GM18502 (cell line): Measurements from ENCODE around the gene CTCF.
"Not testable (repeated sequence)": the region's sequence is repeated elsewhere in the genome, so short reads cannot be mapped to it uniquely, and the experiment has no call there.

Source experiments
- ATAC-seq: cut with Tn5 transposase; IDR thresholded peaks from one replicate; pipeline ENCODE4 v1.9.1; 2021; ENCODE audit warnings: mild to moderate bottlenecking; ENCODE audit not compliant: unreplicated experiment, poor library complexity

CTCF gene

DNA sequence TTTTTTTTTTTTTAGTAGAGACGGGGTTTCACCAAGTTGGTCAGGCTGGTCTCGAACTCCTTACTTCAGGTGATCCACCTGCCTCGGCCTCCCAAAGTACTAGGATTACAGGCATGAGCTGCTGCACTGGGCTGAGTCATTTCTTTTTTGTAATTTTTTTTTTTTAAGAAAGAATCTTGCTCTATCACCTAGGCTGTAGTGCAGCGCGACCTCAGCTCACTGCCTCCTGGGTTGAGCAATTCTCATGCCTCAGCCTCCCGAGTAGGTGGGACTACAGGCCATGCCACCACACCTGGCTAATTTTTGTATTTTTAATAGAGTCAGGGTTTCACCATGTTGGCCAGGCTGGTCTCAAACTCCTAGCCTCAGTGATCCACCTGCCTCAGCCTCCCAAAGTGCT lies 28.3 kb upstream of the CTCF start:
- ATAC-seq: not testable (repeated sequence)

DNA sequence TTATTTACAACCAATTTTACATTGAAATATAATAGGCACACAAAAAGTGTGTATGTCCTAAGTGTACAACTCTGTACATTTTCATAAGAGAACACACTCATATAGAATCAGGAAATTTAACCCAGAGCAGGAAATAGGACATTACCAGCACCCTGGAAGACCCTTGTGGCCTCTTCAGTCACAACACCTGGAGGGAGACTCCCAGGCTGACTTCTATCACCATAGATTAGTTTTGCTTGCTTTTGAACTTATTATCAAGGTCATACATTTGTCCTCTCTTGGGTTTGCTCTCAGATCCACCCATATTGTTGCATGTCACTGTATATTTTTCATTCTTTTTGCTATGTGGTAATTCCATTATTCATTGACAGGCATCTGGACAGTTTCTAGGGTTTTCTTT lies 27.9 kb upstream of the CTCF start:
- no peak for ATAC-seq

DNA sequence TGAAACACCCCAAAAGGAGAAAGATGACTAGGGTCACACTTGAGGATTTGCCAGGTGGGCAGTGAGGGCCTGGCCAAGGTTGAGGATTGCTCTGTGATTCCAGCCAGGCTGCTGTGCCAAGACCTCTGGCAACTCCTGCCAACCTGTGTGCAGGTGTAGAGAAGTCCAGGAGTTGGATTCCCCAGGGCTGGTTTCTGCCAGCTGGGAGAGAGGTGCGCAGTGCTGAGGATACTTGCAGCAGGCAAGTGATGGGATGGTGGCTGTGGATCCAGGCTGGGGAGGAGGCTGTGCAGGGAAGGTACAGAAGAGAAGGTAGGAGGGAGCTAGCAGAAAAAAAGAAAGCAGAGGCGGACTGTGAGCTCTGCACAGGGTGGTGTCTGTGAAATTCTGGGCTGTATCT lies 27.1 kb upstream of the CTCF start:
- no peak for ATAC-seq

DNA sequence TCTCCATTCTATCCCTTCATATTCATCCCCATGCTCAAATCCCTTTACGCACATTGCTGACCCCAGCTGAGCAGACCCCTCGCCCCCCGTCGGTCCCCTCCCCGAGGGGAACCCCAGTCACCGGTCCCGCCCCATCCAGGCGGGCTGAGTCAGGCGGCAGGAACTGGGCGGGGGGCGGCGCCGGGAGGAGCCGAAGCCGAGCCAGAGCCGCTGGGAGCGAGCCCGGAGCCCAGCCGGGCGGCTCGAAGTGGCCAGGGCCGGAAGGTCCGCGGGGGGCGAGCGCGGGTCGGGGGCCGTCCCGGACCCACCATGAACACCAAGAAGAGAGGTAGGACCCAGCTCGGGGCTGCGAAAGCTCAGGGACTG lies 25.1 kb upstream of the CTCF start:
- no peak for ATAC-seq

DNA sequence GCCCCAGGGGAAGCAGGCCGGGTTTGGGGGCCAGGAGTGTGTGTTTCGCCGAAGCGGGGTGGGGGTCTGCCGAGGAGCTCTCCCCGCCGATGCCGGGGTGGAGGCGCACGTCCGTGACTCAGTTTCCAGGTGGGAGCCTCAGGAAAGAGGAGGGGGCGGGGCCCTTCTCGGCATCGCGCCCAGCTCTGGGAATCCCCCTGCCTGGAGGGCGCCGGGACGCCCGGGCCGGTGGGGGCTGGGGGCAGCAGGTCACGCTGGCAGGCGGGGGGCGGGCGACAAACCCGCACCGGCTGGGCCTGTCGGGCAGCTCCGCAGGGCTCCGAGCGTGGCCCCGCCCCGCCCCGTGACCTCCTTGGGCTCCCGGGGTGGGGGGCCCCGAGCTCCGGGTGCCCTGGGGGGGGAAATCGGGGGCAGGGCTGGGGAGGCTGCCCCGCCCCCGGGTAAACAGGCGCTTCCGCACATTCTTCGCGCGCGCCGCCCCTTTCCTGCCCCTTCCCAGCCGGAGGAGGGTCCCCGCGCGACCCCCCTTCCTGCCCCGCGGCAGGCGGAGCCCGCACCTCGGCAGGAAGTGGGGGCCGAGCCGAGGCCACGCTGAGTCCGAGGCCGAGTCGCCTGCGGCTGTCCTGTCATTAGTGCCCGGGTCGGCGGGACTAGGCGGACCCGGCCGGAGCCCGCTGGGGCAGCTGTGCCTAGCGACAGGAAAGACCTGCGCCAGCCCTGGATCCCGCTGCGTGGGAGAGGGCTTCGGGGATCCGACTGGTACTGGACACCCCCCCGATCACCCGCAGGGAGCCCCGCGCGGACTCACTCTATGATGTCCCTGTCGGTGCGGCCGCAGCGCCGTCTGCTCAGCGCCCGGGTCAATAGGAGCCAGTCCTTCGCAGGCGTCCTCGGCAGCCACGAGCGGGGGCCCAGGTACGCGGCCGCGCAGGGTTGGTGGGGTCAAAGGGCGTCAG lies 24.4 kb upstream of the CTCF start:
- no peak for ATAC-seq

DNA sequence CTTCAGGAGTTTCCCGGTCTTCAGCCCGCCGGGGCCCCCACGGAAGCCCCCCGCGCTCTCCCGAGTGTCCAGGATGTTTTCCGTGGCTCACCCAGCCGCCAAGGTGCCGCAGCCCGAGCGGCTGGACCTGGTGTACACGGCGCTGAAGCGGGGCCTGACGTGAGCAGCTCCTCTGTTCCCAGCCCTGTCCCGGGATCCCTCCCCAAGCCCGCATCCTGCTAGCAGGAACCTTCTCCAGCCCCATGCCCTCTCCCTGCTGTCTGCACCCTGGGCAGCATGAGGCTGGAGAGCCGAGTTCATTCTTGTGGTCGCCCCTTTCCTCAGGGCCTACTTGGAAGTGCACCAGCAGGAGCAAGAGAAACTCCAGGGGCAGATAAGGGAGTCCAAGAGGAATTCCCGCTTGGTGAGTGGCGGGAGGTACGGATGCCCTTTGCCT lies 23.6 kb upstream of the CTCF start:
- ATAC-seq: no peak

DNA sequence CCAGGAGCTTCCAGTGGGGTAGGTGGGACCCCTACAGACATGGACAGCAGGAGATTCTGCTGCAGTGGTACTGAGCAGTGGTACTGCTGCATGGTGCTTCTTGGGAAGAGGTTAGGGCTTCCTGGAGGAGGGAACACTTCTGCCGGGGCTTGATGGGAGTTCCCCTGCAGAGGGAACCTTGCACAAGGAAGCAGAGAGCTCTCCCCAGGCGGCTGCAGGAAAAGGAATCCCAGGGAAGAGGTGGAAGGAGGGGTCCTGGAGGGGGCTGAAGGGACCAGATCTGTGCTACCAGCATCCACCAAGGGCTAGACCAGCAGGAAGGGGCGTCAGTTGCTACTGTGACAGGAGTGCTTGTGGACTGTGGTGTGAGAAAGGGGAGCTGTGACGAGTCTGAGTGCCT lies 23.1 kb upstream of the CTCF start:
- ATAC-seq: no peak

DNA sequence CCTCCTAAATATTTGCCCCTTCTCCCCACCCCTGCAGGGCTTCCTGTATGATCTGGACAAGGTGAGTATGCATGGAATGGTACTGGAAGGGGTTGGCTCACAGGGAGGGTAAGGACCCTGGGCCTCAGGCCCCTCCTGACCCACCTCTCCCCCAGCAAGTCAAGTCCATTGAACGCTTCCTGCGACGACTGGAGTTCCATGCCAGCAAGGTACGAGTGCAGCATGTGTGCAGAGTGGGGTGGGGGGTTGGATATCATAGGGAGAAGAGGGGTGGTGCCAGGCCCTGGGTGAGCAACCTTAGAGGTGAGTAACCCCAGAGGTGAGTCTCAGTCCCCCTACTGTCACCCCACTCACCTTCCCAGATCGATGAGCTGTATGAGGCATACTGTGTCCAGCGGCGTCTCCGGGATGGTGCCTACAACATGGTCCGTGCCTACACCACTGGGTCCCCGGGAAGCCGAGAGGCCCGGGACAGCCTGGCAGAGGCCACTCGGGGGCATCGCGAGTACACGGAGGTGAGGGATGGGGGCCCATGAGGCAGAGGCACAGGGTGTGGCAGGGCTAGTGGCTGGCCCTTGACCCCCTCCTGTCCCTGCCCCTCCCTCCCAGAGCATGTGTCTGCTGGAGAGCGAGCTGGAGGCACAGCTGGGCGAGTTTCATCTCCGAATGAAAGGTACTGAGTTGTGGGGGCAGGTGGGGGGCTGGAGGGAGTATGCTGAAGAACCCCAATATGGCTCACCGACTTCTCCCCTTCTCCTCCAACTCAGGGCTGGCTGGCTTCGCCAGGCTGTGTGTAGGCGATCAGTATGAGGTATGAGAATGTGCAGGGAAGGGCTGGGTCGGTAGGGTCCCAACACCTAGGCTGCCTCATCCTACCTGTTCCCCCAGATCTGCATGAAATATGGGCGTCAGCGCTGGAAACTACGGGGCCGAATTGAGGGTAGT lies 22.4 kb upstream of the CTCF start:
- no peak for ATAC-seq

DNA sequence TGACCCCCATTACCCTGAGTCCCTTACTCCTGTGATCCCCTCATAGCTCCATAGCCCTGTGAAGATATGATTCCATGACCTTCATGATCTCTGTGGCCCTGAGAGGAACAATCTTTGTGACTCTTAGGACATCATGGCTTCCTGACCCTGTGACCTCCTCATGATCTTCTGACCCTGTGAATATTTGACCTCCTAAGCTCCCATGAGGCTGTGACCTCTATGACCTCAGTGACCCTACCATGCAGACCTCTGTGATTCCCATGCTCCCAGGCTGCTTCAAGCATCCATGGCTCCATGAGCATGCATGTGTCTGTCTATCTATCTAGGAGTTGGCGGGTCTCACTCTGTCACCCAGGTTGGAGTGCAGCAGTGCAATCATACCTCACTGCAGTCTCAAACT lies 21.6 kb upstream of the CTCF start:
- ATAC-seq: no peak

DNA sequence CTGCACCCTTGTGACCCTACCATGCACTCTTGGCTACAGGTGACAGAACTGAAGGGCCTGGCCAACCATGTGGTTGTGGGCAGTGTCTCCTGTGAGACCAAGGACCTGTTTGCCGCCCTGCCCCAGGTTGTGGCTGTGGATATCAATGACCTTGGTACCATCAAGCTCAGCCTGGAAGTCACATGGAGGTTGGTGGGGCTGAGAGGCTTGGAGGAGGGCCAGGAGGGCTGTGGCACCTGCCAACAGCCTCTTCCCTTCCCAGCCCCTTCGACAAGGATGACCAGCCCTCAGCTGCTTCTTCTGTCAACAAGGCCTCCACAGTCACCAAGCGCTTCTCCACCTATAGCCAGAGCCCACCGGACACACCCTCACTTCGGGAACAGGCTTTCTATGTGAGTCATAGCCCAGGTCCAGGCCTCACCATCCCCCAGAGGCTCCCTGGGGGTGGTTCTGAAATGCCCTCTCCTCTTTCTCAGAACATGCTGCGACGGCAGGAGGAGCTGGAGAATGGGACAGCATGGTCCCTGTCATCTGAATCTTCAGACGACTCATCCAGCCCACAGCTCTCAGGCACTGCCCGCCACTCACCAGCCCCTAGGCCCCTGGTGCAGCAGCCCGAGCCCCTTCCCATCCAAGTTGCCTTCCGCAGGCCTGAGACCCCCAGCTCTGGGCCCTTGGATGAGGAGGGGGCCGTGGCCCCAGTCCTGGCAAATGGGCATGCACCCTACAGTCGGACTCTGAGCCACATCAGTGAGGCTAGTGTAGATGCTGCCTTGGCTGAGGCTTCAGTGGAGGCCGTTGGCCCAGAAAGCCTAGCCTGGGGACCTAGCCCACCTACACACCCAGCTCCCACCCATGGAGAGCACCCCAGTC lies 20.7 kb upstream of the CTCF start:
- no peak for ATAC-seq

DNA sequence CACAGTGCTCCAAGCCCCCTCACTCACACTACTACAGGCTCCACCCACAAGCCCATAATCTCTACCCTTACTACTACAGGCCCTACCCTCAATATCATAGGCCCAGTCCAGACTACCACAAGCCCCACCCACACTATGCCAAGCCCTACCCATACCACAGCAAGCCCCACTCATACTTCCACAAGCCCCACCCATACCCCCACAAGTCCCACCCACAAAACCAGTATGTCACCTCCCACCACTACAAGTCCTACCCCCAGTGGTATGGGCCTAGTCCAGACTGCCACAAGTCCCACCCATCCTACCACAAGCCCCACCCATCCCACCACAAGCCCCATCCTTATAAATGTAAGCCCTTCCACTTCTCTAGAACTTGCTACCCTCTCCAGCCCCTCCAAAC lies 19.9 kb upstream of the CTCF start:
- ATAC-seq: peak; percentile 63

DNA sequence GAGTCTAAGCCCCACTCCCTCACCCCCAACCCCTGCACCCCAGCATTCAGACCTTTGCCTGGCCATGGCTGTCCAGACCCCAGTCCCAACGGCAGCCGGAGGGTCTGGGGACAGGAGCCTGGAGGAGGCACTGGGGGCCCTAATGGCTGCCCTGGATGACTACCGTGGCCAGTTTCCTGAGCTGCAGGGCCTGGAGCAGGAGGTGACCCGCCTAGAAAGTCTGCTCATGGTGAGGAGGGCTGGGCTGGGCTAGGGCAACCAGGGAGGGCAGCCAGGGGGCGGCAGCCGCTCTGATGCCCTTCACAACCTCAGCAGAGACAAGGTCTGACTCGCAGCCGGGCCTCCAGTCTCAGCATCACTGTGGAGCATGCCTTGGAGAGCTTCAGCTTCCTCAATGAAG lies 19.3 kb upstream of the CTCF start:
- ATAC-seq: no peak

DNA sequence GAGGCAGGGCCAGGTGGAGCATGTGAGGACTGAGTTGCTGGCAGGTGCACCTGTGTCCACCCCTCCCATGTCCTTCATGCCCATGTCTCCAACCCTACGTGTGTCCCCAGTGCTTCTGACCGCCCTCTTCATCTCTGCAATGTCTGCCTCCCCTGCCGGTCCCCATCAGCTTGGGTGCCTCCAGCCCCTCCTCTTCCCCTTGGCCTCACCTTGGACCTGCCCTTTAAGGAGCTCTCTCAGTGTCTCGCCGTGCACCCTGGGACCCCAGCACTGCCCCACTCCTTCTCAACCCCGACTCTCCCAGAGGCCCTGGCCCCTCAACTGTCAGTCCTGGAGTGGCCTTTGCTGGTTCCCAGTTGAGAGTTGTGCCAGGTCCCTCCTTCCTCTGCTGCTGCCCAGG lies 18.7 kb upstream of the CTCF start:
- no peak for ATAC-seq

DNA sequence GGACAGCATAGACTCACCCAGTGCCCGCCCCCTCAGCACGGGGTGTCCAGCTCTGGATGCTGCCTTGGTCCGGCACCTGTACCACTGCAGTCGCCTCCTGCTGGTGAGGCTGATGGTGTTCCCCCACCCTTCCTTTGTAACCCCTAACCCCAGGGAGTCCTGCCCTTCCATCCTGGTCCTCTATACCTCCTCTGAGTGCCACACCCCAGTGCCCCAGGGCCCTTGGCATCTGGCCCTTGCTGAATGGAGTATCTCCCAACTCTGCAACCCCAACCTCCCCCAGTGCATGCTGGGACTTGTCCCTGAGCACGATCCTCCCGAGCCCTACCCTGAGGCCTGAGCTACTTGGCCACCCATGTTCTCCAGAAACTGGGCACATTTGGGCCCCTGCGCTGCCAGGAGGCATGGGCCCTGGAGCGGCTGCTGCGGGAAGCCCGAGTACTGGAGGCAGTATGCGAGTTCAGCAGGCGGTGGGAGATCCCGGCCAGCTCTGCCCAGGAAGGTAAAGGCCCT lies 17.9 kb upstream of the CTCF start:
- no peak for ATAC-seq

DNA sequence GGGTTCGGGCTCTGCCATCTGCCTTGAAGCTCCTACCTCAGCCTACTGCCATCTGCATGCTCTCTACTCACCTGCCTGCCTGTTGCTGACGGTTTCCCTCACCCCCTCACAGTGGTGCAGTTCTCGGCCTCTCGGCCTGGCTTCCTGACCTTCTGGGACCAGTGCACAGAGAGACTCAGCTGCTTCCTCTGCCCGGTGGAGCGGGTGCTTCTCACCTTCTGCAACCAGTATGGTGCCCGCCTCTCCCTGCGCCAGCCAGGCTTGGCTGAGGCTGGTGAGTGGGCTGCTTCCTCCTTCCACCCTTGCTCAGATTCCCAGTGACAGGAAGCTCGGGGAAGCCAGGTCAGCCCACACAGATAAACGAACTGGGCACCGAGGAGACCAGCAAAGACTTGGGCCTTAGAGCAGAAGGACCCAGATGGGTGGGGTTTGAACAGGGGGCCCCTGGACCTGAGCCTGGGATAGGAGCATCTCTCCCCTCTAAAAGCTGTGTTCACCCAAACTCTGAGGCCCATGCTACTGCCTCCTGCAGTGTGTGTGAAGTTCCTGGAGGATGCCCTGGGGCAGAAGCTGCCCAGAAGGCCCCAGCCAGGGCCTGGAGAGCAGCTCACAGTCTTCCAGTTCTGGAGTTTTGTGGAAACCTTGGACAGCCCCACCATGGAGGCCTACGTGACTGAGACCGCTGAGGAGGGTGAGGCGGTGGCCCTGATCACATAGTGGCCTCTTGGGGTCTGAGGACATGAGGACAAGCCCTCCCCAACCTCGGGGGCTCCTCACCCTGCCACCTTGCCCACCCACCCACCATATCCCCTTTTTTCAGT lies 17.3 kb upstream of the CTCF start:
- no peak for ATAC-seq

DNA sequence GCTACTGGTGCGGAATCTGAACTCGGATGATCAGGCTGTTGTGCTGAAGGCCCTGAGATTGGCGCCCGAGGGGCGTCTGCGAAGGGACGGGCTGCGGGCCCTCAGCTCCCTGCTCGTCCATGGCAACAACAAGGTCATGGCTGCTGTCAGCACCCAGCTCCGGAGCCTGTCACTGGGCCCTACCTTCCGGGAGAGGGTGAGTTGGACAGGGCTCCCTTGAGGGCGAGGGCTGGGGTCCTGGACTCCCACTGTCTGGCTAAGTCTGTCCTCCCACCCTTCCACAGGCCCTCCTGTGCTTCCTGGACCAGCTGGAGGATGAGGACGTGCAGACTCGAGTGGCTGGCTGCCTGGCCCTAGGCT lies 16.7 kb upstream of the CTCF start:
- ATAC-seq: no peak

DNA sequence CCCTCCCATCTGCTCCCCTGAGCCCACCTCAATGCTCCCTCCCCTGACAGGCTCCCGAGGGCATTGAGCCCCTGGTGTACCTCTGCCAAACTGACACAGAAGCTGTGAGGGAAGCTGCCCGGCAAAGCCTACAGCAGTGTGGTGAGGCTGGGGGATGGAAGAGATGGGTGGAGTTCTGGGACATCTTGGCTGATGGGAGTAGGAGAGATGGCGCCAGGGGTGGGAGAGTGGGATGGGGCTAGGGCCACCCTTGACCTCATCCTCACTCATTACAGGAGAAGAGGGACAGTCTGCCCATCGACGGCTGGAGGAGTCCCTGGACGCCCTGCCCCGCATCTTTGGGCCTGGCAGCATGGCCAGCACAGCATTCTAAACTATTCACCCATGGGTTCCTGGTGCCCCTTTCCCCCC lies 16.2 kb upstream of the CTCF start:
- ATAC-seq: no peak

DNA sequence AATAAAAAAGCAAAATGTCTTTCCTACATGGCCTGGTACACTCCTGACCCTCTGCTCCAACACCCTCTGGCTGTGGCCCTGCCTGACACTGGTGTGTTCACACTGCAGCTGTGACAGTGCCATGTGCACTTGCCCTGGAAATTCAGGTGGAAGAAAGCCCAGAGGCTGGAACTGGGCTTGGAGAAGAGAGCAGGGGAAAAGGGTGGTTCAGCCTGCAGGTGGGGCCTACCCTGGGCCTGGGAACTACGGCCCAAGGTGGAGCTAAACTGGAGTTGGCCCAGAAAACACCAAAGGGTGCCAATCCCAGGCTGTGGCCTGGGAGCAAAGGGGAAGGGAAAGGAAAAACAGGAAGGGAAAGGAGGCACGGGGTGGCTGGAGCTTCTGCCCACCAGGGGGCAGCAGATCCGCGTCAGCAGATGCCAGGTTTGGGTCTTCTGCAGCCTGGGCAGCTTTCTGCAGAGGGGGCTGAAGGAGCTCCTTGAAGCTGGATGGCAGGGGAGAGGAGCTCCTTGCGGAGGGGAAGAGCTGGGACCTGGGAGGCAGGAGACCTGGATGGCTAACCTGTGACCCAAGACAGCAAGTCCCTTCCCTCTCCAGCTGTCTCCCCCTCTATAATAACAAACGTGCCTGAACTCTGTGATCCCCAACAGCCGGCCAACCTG lies 15.4 kb upstream of the CTCF start:
- ATAC-seq: peak; percentile 33
